Activated CD8-positive, alpha-beta T cell treated with anti-CD3 and anti-CD28 coated beads for 36 hours (primary cell): ENCODE results near the gene TAS2R46. TPM values are rescaled to one million over a fixed set of nuclear protein-coding genes. Genes with fewer than 3 reads are reported as not detected.

Experiments
- ATAC-seq: fragments of 200-7000 bp; cut with Tn5 transposase; one replicate; pipeline ENCODE4 v1.10.0; 2021; ENCODE audit warnings: mild to moderate bottlenecking, moderate library complexity
- CTCF ChIA-PET: fragments of 350-600 bp; sonication (Branson Sonifier 250); formaldehyde crosslinking; loops from one replicate; lab custom pipeline; 2021; ENCODE audit warnings: antibody characterized with exemption; lab: Charles Lee
- POLR2A ChIA-PET: fragments of 350-600 bp; sonication (Branson Sonifier 250); formaldehyde crosslinking; loops from one replicate; lab custom pipeline; 2021; ENCODE audit warnings: antibody characterized with exemption; lab: Charles Lee
- DNase-seq: peaks from one replicate; pipeline ENCODE4 v3.0.0-alpha.2; 2020
- H3K27ac Mint-ChIP-seq: one replicate; pipeline ENCODE4 v1.8.0; 2021; ENCODE audit warnings: mild to moderate bottlenecking, mixed read lengths
- H3K27me3 Mint-ChIP-seq: one replicate; pipeline ENCODE4 v1.8.0; 2021; ENCODE audit warnings: mixed read lengths
- H3K36me3 Mint-ChIP-seq: one replicate; pipeline ENCODE4 v1.8.0; 2021; ENCODE audit warnings: low read depth, mixed read lengths
- H3K4me1 Mint-ChIP-seq: one replicate; pipeline ENCODE4 v1.8.0; 2021; ENCODE audit warnings: low read depth, mixed read lengths
- H3K4me3 Mint-ChIP-seq: one replicate; pipeline ENCODE4 v1.8.0; 2021; ENCODE audit warnings: mild to moderate bottlenecking, moderate library complexity, mixed read lengths
- H3K9me3 Mint-ChIP-seq: one replicate; pipeline ENCODE4 v1.8.0; 2021; ENCODE audit warnings: mixed read lengths
- intact Hi-C: fragments of 100-400 bp; cut with micrococcal nuclease; formaldehyde crosslinking; loops from one replicate; pipeline ENCODE4 v1.10.0; 2022
- total RNA-seq, 2 experiments: library from RNA; stranded (reverse); gene quantifications; one replicate each; pipeline ENCODE4 v1.2.3, GENCODE V29; 2021
- TF ChIP-seq, protein P1 (sequence below): fragments of 200-600 bp; IDR thresholded peaks from one replicate; pipeline ENCODE4 v1.8.0; 2022; ENCODE audit warnings: antibody characterized with exemption, mild to moderate bottlenecking

TAS2R46 gene
- total RNA-seq, 2 experiments from 2014 or later, result 0.45 to 1.3 TPM

DNA sequence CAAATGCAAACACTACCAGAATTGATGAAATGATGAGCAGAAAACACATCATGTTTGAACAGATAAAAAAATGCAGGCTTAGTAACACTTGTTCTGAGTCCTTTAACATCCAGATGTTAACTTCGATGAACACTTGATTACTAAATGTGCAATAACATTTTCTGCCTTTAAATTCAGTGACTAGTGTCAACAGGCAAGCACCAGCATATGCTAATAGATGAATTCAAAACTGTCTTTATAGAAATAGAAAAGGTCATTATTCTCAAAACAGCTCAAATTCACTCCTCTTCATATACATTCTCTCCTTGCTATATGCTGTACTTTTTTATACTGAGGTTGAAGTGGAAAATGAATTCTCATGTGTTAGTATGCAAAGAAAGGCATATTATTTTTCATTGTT lies 39.6 kb downstream of the TAS2R46 start, which contains the start of gene TAS2R19:
Gene TAS2R19 (minus strand): TSS at position 101 of the 400 bp plus-strand sequence. CDS start 49 bp downstream, at position 52.
- Mint-ChIP-seq H3K27ac (no peak within 1 kb of the TSS), H3K9me3 (peaks cover 5% of the 10 kb centered on the region), H3K27me3 (no peaks in the 10 kb centered on the region), H3K4me3 (no peak within 1 kb of the TSS), H3K4me1 (no peaks in the 10 kb centered on the region), H3K36me3 (peaks cover 27% of the 10 kb centered on the region)
- intact Hi-C loops, result no loop called here
- TF ChIP-seq, protein P1, sequence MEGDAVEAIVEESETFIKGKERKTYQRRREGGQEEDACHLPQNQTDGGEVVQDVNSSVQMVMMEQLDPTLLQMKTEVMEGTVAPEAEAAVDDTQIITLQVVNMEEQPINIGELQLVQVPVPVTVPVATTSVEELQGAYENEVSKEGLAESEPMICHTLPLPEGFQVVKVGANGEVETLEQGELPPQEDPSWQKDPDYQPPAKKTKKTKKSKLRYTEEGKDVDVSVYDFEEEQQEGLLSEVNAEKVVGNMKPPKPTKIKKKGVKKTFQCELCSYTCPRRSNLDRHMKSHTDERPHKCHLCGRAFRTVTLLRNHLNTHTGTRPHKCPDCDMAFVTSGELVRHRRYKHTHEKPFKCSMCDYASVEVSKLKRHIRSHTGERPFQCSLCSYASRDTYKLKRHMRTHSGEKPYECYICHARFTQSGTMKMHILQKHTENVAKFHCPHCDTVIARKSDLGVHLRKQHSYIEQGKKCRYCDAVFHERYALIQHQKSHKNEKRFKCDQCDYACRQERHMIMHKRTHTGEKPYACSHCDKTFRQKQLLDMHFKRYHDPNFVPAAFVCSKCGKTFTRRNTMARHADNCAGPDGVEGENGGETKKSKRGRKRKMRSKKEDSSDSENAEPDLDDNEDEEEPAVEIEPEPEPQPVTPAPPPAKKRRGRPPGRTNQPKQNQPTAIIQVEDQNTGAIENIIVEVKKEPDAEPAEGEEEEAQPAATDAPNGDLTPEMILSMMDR, result no peak
- POLR2A ChIA-PET, result no interaction called here
- DNase-seq, result no peak
- no peak for ATAC-seq
- CTCF ChIA-PET, result no interaction called here

DNA sequence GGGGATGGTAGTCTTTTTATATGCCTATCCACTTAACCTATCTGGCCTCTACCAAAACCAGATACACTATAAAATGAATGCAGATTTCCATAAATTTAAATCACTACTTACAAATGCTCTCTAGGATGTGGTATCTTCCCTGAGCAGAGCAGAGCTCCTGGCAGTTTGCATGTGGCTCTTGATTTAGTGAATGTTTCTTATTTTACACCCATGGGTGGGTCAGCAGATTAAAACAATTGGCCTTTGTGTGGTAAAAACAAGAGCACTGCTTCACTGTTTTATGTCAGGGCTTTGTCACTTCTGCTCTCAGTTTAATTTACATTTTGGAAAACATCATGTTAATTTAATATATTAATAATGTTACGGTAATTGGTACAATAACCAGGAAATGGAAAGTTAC lies 45.2 kb downstream of the TAS2R46 start:
- DNase-seq, result no peak
- Mint-ChIP-seq H3K4me3 (no peak overlapping the region), H3K9me3 (no peaks in the 10 kb centered on the region), H3K27ac (no peak overlapping the region), H3K36me3 (peaks cover 12% of the 10 kb centered on the region), H3K4me1 (peaks cover 6% of the 10 kb centered on the region), H3K27me3 (no peaks in the 10 kb centered on the region)
- intact Hi-C loops, result no loop called here
- TF ChIP-seq, protein P1, result no peak
- ChIA-PET POLR2A (interaction anchor here (0.6 kb wide), 1 partner anchor 80 kb away, joined by 3 read pairs; no protein-coding TSS in a partner anchor), CTCF (no interaction called here)
- no peak for ATAC-seq

- Mint-ChIP-seq H3K27ac (no peak overlapping the region), H3K9me3 (no peaks in the 10 kb centered on the region), H3K4me1 (peaks cover 6% of the 10 kb centered on the region), H3K36me3 (peaks cover 11% of the 10 kb centered on the region), H3K4me3 (no peak overlapping the region), H3K27me3 (no peaks in the 10 kb centered on the region)
- ChIA-PET POLR2A (no interaction called here), CTCF (no interaction called here)
- TF ChIP-seq, protein P1, result no peak
- DNase-seq (no peak), ATAC-seq (no peak)
- intact Hi-C loops, result loop anchor here (2.0 kb wide), 1 partner anchor 53 kb away; no protein-coding TSS in a partner anchor
These were observed 46.2 kb downstream of the TAS2R46 start for GRCh38 chr12:11015775-11016430.

GRCh38 chr12:11014234-11014633 lies 47.9 kb downstream of the TAS2R46 start:
- H3K9me3 Mint-ChIP-seq, result no peaks in the 10 kb centered on the region
- ChIA-PET POLR2A (no interaction called here), CTCF (no interaction called here)
- intact Hi-C loops, result loop anchor here (2.0 kb wide), 1 partner anchor 55 kb away; no protein-coding TSS in a partner anchor
- no peak overlapping the region for H3K4me3 Mint-ChIP-seq
- TF ChIP-seq, protein P1, result no peak
- H3K27me3 Mint-ChIP-seq, result no peaks in the 10 kb centered on the region
- peaks cover 10% of the 10 kb centered on the region for H3K36me3 Mint-ChIP-seq
- ATAC-seq, result peak; percentile 34
- no peak overlapping the region for H3K27ac Mint-ChIP-seq
- peaks cover 6% of the 10 kb centered on the region for H3K4me1 Mint-ChIP-seq
- DNase-seq, result no peak

Other genes starting within 250 kb of the TAS2R46 start
- not detected for gene TAS2R10, start 235.9 kb downstream of the TAS2R46 start, total RNA-seq
- 1 to 10 TPM in 1 of 2 experiments, under 1 TPM in 1; 0.69 to 3.2 TPM for gene PRR4, start 212.8 kb downstream of the TAS2R46 start, total RNA-seq
- gene PRH1, start 178.0 kb downstream of the TAS2R46 start, total RNA-seq, result 10 to 100 TPM in 1 of 2 experiments, 1 to 10 TPM in 1; 8.1 to 12.0 TPM
- under 1 TPM; 0.31 to 0.36 TPM for gene TAS2R13, start 152.7 kb downstream of the TAS2R46 start, total RNA-seq
- gene PRH2, start 133.1 kb downstream of the TAS2R46 start, total RNA-seq, result not detected
- gene TAS2R14, start 123.0 kb downstream of the TAS2R46 start, total RNA-seq, result 1 to 10 TPM in 1 of 2 experiments, under 1 TPM in 1; 0.97 to 1.0 TPM
- gene TAS2R50, start 75.4 kb downstream of the TAS2R46 start, total RNA-seq, result under 1 TPM in 1 of 2 experiments, not detected in 1; 0.63 TPM
- gene TAS2R20, start 64.0 kb downstream of the TAS2R46 start, total RNA-seq, result 1 to 10 TPM in 1 of 2 experiments, under 1 TPM in 1; 0.81 to 1.6 TPM
- 1 to 10 TPM; 1.4 to 1.5 TPM for gene TAS2R19, start 39.7 kb downstream of the TAS2R46 start, total RNA-seq
- gene TAS2R31, start 30.9 kb downstream of the TAS2R46 start, total RNA-seq, result 1 to 10 TPM; 1.2 to 1.5 TPM
- gene TAS2R43, start 30.0 kb upstream of the TAS2R46 start, total RNA-seq, result under 1 TPM; 0.31 to 0.34 TPM
- 1 to 10 TPM; 1.4 to 2.3 TPM for gene TAS2R30, start 72.3 kb upstream of the TAS2R46 start, total RNA-seq
- 1 to 10 TPM; 7.9 TPM for gene SMIM10L1, start 108.9 kb upstream of the TAS2R46 start, total RNA-seq
- not detected for gene TAS2R42, start 124.6 kb upstream of the TAS2R46 start, total RNA-seq
- gene PRB3, start 207.4 kb upstream of the TAS2R46 start, total RNA-seq, result not detected
- not detected for gene PRB4, start 248.1 kb upstream of the TAS2R46 start, total RNA-seq